Spinal cord (tissue), 4 donors: ENCODE data around the gene OR52N4. TPM values are rescaled to one million over a fixed set of nuclear protein-coding genes. Genes with fewer than 3 reads are reported as not detected.

Source experiments
- polyA plus RNA-seq, 2 donors: library from polyadenylated mRNA; unstranded; fragments of 120-200 nt; gene quantifications; one replicate each; pipeline ENCODE4 v1.2.1, GENCODE V29; 2013; ENCODE audit not compliant: insufficient read length in 2 of 2
- total RNA-seq, 2 donors: library from RNA; depleted of rRNA in 1 of 2; stranded (reverse); fragments of 120-200 nt in 1 of 2; fragments of >200 nt in 1 of 2; gene quantifications; one replicate each; pipeline versions ENCODE4 v1.2.3 to v1.2.4, GENCODE V29; 2013 to 2014

The OR52N4 gene
- total and polyA plus RNA-seq, 4 donors, result 0.20 to 0.33 TPM; not detected in 2

Other genes starting within 250 kb of the OR52N4 start
- under 1 TPM; 0.10 to 0.39 TPM for gene UBQLN3, start 244.3 kb upstream of the OR52N4 start, total RNA-seq
- not detected for gene UBQLN3, start 244.3 kb upstream of the OR52N4 start, polyA plus RNA-seq
- under 1 TPM; 0.30 to 0.55 TPM for gene UBQLNL, start 237.5 kb upstream of the OR52N4 start, total RNA-seq
- under 1 TPM; 0.33 to 0.59 TPM for gene UBQLNL, start 237.5 kb upstream of the OR52N4 start, polyA plus RNA-seq
- gene OR52H1, start 205.7 kb upstream of the OR52N4 start, total RNA-seq, result under 1 TPM; 0.40 to 0.55 TPM
- gene OR52H1, start 205.7 kb upstream of the OR52N4 start, polyA plus RNA-seq, result not detected
- not detected for gene OR52B6, start 173.4 kb upstream of the OR52N4 start, total RNA-seq
- gene OR52B6, start 173.4 kb upstream of the OR52N4 start, polyA plus RNA-seq, result not detected
- 1 to 10 TPM; 3.3 to 4.3 TPM for gene TRIM6, start 157.6 kb upstream of the OR52N4 start, total RNA-seq
- gene TRIM6, start 157.6 kb upstream of the OR52N4 start, polyA plus RNA-seq, result 1 to 10 TPM; 1.1 to 1.7 TPM
- 10 to 100 TPM in 1 of 2 donors, 1 to 10 TPM in 1; 6.6 to 15.1 TPM for gene TRIM34, start 129.2 kb upstream of the OR52N4 start, total RNA-seq
- gene TRIM34, start 129.2 kb upstream of the OR52N4 start, polyA plus RNA-seq, result 1 to 10 TPM; 3.5 to 4.4 TPM
- 10 to 100 TPM; 15.3 to 25.5 TPM for gene TRIM5, start 69.2 kb upstream of the OR52N4 start, total RNA-seq
- 10 to 100 TPM; 10.4 to 12.3 TPM for gene TRIM5, start 69.2 kb upstream of the OR52N4 start, polyA plus RNA-seq
- gene TRIM22, start 64.5 kb upstream of the OR52N4 start, total RNA-seq, result 10 to 100 TPM; 25.3 to 26.0 TPM
- 10 to 100 TPM; 11.8 to 14.5 TPM for gene TRIM22, start 64.5 kb upstream of the OR52N4 start, polyA plus RNA-seq
- gene OR56B1, start 17.8 kb upstream of the OR52N4 start, total RNA-seq, result not detected
- not detected for gene OR56B1, start 17.8 kb upstream of the OR52N4 start, polyA plus RNA-seq
- gene OR52N5, start 29.1 kb downstream of the OR52N4 start, total RNA-seq, result not detected
- not detected for gene OR52N5, start 29.1 kb downstream of the OR52N4 start, polyA plus RNA-seq
- gene OR52N1, start 37.0 kb downstream of the OR52N4 start, total RNA-seq, result not detected
- not detected for gene OR52N1, start 37.0 kb downstream of the OR52N4 start, polyA plus RNA-seq
- gene OR52N2, start 54.7 kb downstream of the OR52N4 start, total RNA-seq, result not detected
- gene OR52N2, start 54.7 kb downstream of the OR52N4 start, polyA plus RNA-seq, result not detected
- not detected for gene OR52E6, start 87.7 kb downstream of the OR52N4 start, total RNA-seq
- not detected for gene OR52E6, start 87.7 kb downstream of the OR52N4 start, polyA plus RNA-seq
- gene OR52E8, start 103.4 kb downstream of the OR52N4 start, total RNA-seq, result not detected
- gene OR52E8, start 103.4 kb downstream of the OR52N4 start, polyA plus RNA-seq, result not detected
- not detected for gene OR52E4, start 126.4 kb downstream of the OR52N4 start, total RNA-seq
- gene OR52E4, start 126.4 kb downstream of the OR52N4 start, polyA plus RNA-seq, result not detected
- not detected for gene OR52E5, start 139.0 kb downstream of the OR52N4 start, total RNA-seq
- not detected for gene OR52E5, start 139.0 kb downstream of the OR52N4 start, polyA plus RNA-seq
- not detected for gene OR56A3, start 188.0 kb downstream of the OR52N4 start, total RNA-seq
- not detected for gene OR56A3, start 188.0 kb downstream of the OR52N4 start, polyA plus RNA-seq
- not detected for gene OR56A5, start 214.3 kb downstream of the OR52N4 start, total RNA-seq
- not detected for gene OR56A5, start 214.3 kb downstream of the OR52N4 start, polyA plus RNA-seq
- not detected for gene OR52L1, start 232.7 kb downstream of the OR52N4 start, total RNA-seq
- gene OR52L1, start 232.7 kb downstream of the OR52N4 start, polyA plus RNA-seq, result not detected